ENCODE results near the gene ST6GALNAC3.

ST6GALNAC3 gene

DNA sequence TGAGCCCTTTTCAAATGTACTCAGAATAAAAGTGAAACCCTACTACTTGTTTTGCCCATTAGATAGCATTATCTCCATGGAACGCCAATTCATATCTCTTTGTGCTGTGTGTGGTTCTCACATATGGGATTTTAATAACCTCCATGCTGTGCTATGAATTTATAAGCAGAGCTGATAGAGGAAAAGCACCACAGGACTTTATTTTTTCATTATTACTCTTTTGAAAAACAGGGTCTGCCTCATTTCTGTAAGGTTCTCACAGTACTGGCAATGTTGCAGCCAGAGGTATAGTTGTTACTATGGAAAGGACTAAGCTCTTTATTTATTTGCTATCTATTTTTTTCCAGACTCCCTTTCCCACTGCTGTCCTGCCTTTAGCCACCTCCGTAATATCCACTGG lies 313.7 kb downstream of the ST6GALNAC3 start (continued):
- TF ChIP-seq, protein P1, sequence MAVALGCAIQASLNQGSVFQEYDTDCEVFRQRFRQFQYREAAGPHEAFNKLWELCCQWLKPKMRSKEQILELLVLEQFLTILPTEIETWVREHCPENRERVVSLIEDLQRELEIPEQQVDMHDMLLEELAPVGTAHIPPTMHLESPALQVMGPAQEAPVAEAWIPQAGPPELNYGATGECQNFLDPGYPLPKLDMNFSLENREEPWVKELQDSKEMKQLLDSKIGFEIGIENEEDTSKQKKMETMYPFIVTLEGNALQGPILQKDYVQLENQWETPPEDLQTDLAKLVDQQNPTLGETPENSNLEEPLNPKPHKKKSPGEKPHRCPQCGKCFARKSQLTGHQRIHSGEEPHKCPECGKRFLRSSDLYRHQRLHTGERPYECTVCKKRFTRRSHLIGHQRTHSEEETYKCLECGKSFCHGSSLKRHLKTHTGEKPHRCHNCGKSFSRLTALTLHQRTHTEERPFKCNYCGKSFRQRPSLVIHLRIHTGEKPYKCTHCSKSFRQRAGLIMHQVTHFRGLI (tag by site-specific recombination; IDR thresholded peaks at IDR 0.05) = no peak
- no peak for TF ChIP-seq SALL2 (tag by site-specific recombination; IDR thresholded peaks at IDR 0.05; ENCODE audit: borderline replicate concordance)
- no peak for TF ChIP-seq PRDM4 (tag by site-specific recombination; IDR thresholded peaks at IDR 0.05)
- TF ChIP-seq ZBTB17 (tag by site-specific recombination; IDR thresholded peaks at IDR 0.05) = no peak
- TF ChIP-seq, protein P2, sequence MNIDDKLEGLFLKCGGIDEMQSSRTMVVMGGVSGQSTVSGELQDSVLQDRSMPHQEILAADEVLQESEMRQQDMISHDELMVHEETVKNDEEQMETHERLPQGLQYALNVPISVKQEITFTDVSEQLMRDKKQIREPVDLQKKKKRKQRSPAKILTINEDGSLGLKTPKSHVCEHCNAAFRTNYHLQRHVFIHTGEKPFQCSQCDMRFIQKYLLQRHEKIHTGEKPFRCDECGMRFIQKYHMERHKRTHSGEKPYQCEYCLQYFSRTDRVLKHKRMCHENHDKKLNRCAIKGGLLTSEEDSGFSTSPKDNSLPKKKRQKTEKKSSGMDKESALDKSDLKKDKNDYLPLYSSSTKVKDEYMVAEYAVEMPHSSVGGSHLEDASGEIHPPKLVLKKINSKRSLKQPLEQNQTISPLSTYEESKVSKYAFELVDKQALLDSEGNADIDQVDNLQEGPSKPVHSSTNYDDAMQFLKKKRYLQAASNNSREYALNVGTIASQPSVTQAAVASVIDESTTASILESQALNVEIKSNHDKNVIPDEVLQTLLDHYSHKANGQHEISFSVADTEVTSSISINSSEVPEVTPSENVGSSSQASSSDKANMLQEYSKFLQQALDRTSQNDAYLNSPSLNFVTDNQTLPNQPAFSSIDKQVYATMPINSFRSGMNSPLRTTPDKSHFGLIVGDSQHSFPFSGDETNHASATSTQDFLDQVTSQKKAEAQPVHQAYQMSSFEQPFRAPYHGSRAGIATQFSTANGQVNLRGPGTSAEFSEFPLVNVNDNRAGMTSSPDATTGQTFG (tag by site-specific recombination; IDR thresholded peaks at IDR 0.05; ENCODE audit: borderline replicate concordance) = no peak
- no peak for TF ChIP-seq ZSCAN18 (tag by site-specific recombination; IDR thresholded peaks at IDR 0.05)
- no peak for TF ChIP-seq ZNF488 (tag by site-specific recombination; IDR thresholded peaks at IDR 0.05)
- no peak for TF ChIP-seq ZNF175 (tag by site-specific recombination; IDR thresholded peaks at IDR 0.05)

DNA sequence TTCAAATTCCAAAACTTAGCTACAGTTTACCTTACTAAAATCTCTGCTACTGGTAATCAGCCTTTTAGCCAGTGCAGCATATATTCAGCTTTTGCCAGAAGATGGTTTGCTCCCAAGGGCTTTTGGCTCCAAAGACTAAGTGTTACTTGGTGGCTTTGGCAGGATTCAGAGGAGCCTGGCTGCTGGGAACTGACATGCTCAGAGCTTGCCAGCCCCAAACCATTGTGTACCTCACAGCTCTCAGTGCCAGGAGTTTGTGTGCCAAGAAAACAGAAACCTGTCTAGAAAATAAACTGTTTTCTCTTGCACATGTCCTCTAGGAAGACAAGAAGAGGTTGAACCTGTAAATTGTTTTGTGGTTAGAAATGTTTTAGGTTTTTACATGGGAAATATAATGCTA lies 315.9 kb downstream of the ST6GALNAC3 start:
- POLR2A ChIA-PET = no interaction called here
- H3K9me3 ChIP-seq (ENCODE audit: control insufficient read depth, insufficient read depth, low read depth, low read length) = no peaks in the 10 kb centered on the region
- CTCF ChIA-PET = no interaction called here
- TF ChIP-seq EGR2 (tag by site-specific recombination; IDR thresholded peaks at IDR 0.05; ENCODE audit: low read depth) = no peak
- no peak for TF ChIP-seq ZNF580 (tag by site-specific recombination; IDR thresholded peaks at IDR 0.05)
- no peak for TF ChIP-seq ZNF521 (tag by site-specific recombination; IDR thresholded peaks at IDR 0.05)
- TF ChIP-seq ZNF544 (tag by site-specific recombination; IDR thresholded peaks at IDR 0.05) = no peak
- no peak for TF ChIP-seq ZNF433 (tag by site-specific recombination; IDR thresholded peaks at IDR 0.05; ENCODE audit: low read depth)
- TF ChIP-seq ZNF837 (tag by site-specific recombination; IDR thresholded peaks at IDR 0.05) = no peak
- TF ChIP-seq ZNF202 (tag by site-specific recombination; IDR thresholded peaks at IDR 0.05; ENCODE audit: borderline replicate concordance) = no peak
- TF ChIP-seq ZNF10 (tag by site-specific recombination; IDR thresholded peaks at IDR 0.05) = no peak
- TF ChIP-seq ZNF623 (tag by site-specific recombination; IDR thresholded peaks at IDR 0.05) = no peak
- TF ChIP-seq WT1 (tag by site-specific recombination; IDR thresholded peaks at IDR 0.05) = no peak
- no peak for TF ChIP-seq ZNF18 (tag by site-specific recombination; IDR thresholded peaks at IDR 0.05)
- no peak for TF ChIP-seq PRDM6 (tag by site-specific recombination; IDR thresholded peaks at IDR 0.05)
- no peak for TF ChIP-seq ZXDB (tag by site-specific recombination; IDR thresholded peaks at IDR 0.05)
- no peak for TF ChIP-seq ZNF660 (tag by site-specific recombination; IDR thresholded peaks at IDR 0.05)
- TF ChIP-seq ZNF157 (tag by site-specific recombination; IDR thresholded peaks at IDR 0.05) = no peak
- no peak for TF ChIP-seq ZFP37 (tag by site-specific recombination; IDR thresholded peaks at IDR 0.05)
- no peak for TF ChIP-seq ZNF558 (tag by site-specific recombination; IDR thresholded peaks at IDR 0.05)
- no peak for TF ChIP-seq SCRT1 (tag by site-specific recombination; IDR thresholded peaks at IDR 0.05; ENCODE audit: borderline replicate concordance)

More for the DNA sequence above, 315.9 kb downstream of the ST6GALNAC3 start:
- Histone ChIP-seq H3K4me3 (ENCODE audit: low read depth, low read length) (no peak overlapping the region), H3K27ac (ENCODE audit: extremely low read depth, low read depth, low read length) (no peak overlapping the region), H3K36me3 (ENCODE audit: control insufficient read depth in 2 of 2, insufficient read depth in 1 of 2, low read length in 2 of 2) (no peaks in the 10 kb centered on the region), H3K4me1 (ENCODE audit: control insufficient read depth, insufficient read depth, low read length) (no peaks in the 10 kb centered on the region)

Data from HEK293 (cell line).